Left colon (tissue), 2 donors: ENCODE results near the gene KHSRP. TPM values are rescaled to one million over a fixed set of nuclear protein-coding genes. Genes with fewer than 3 reads are reported as not detected.
"Not testable (repeated sequence)": the region's sequence is repeated elsewhere in the genome, so short reads cannot be mapped to it uniquely, and the experiment has no call there.

Source experiments
- ATAC-seq: fragments of 200-7000 bp; cut with Tn5 transposase; one replicate; pipeline ENCODE4 v1.9.1; 2020; ENCODE audit warnings: mild to moderate bottlenecking, moderate library complexity
- DNase-seq, 2 donors: peaks; one replicate each; pipeline ENCODE4 v3.0.0-alpha.2; 2020
- intact Hi-C, 2 donors: fragments of 100-400 bp; cut with DNase I in 1 of 2; cut with micrococcal nuclease in 1 of 2; formaldehyde crosslinking; loops; one replicate each; pipeline versions ENCODE4 v1.11.2 to v1.14.0; 2022; cut with DNase I, micrococcal nuclease
- total RNA-seq, 2 donors: library from RNA; stranded (reverse); fragmentation: NEBNext Ultra II Directional; extraction: Animal tissue kit (Norgen Biotek cat#: 25700); gene quantifications; one replicate each; pipeline ENCODE4 v1.2.1, GENCODE V29; 2021
- donor health status: DM: no; HTN: no; CAD: no.
- donor health status: DM: yes; HTN: yes; CAD: no.

Gene KHSRP
- total RNA-seq, 2 donors from 2014 or later: 191 to 214 TPM

- intact Hi-C loops, DNase-seq, ATAC-seq: not testable (repeated sequence)
Measured at GRCh38 chr19:6400062-6400944, 24.3 kb downstream of the KHSRP start.

- no peak for ATAC-seq
- intact Hi-C loops: no loop called here
- no peak for DNase-seq
Measured at GRCh38 chr19:6396305-6396704, 28.3 kb downstream of the KHSRP start.

- DNase-seq (no peak), ATAC-seq (no peak)
- intact Hi-C loops: no loop called here
Measured at GRCh38 chr19:6394831-6395230, 29.8 kb downstream of the KHSRP start.

GRCh38 chr19:6393983-6394412 is 30.6 kb downstream of the KHSRP start:
- ATAC-seq: no peak
- DNase-seq: no peak

GRCh38 chr19:6393074-6393982 is 31.3 kb downstream of the KHSRP start, which contains the start of gene GTF2F1:
Gene GTF2F1 (minus strand): TSS chr19:6393164. CDS start chr19:6392995, 169 bp downstream.
- peak; percentile 93 to 95 for DNase-seq
- intact Hi-C loops: no loop called here
- peak; percentile 93 for ATAC-seq

More at GRCh38 chr19:6393983-6394412, 30.6 kb downstream of the KHSRP start:
- intact Hi-C loops: no loop called here

GRCh38 chr19:6392221-6393073 is 32.2 kb downstream of the KHSRP start:
- intact Hi-C loops: no loop called here
- ATAC-seq (no peak), DNase-seq (no peak)

- intact Hi-C loops: no loop called here
- no peak for DNase-seq
- no peak for ATAC-seq
Measured at GRCh38 chr19:6387372-6387771, 37.2 kb downstream of the KHSRP start.

GRCh38 chr19:6384381-6384780 is 40.2 kb downstream of the KHSRP start:
- intact Hi-C loops: no loop called here
- ATAC-seq (no peak), DNase-seq (no peak)

GRCh38 chr19:6383188-6383587 is 41.4 kb downstream of the KHSRP start:
- no peak for DNase-seq
- intact Hi-C loops: no loop called here
- no peak for ATAC-seq

- DNase-seq: no peak
- intact Hi-C loops: no loop called here
- ATAC-seq: no peak
Measured at GRCh38 chr19:6381030-6381750, 43.4 kb downstream of the KHSRP start.

- DNase-seq: no peak
- ATAC-seq: no peak
- intact Hi-C loops: no loop called here
Measured at GRCh38 chr19:6379744-6380143, 44.9 kb downstream of the KHSRP start.

- intact Hi-C loops: no loop called here
- ATAC-seq (no peak), DNase-seq (no peak)
Measured at GRCh38 chr19:6378486-6378885, 46.1 kb downstream of the KHSRP start.

GRCh38 chr19:6378041-6378440 is 46.6 kb downstream of the KHSRP start:
- intact Hi-C loops: no loop called here
- ATAC-seq: no peak
- no peak for DNase-seq

- intact Hi-C loops: no loop called here
- ATAC-seq (no peak), DNase-seq (no peak)
Measured at GRCh38 chr19:6376512-6377190, 48.0 kb downstream of the KHSRP start.

- DNase-seq (no peak), ATAC-seq (no peak)
- intact Hi-C loops: no loop called here
Measured at GRCh38 chr19:6375411-6376010, 49.1 kb downstream of the KHSRP start, which contains the start of gene PSPN. Gene PSPN (minus strand): TSS chr19:6375933. CDS start chr19:6375849, 84 bp downstream.

GRCh38 chr19:6374711-6375410 is 49.8 kb downstream of the KHSRP start:
- ATAC-seq (no peak), DNase-seq (no peak)
- intact Hi-C loops: no loop called here
